ENCODE data around the gene ADM2. TPM values are rescaled to one million over a fixed set of nuclear protein-coding genes. Genes with fewer than 3 reads are reported as not detected.

The ADM2 gene
- total RNA-seq, 1 donor from 2014 or later = 37.6 TPM

GRCh38 chr22:50436015-50436830, 45.1 kb upstream of the ADM2 start:
- H3K27ac Mint-ChIP-seq (ENCODE audit: unreplicated experiment) = no peak overlapping the region
- H3K4me3 Mint-ChIP-seq (ENCODE audit: unreplicated experiment) = no peak overlapping the region
- H3K27me3 Mint-ChIP-seq (ENCODE audit: unreplicated experiment) = peaks cover 5% of the 10 kb centered on the region
- H3K36me3 Mint-ChIP-seq (ENCODE audit: unreplicated experiment) = no peaks in the 10 kb centered on the region
- no peak for TF ChIP-seq CTCF (IDR thresholded peaks at IDR 0.05; ENCODE audit: partially characterized antibody, unreplicated experiment)
- H3K9me3 Mint-ChIP-seq (ENCODE audit: unreplicated experiment) = peaks cover 4% of the 10 kb centered on the region
- no peaks in the 10 kb centered on the region for H3K4me1 Mint-ChIP-seq (ENCODE audit: low read depth, unreplicated experiment)
- DNase-seq = no peak

GRCh38 chr22:50436841-50437341, 44.5 kb upstream of the ADM2 start:
- no peak overlapping the region for H3K4me3 Mint-ChIP-seq (ENCODE audit: unreplicated experiment)
- H3K27ac Mint-ChIP-seq (ENCODE audit: unreplicated experiment) = no peak overlapping the region
- no peaks in the 10 kb centered on the region for H3K36me3 Mint-ChIP-seq (ENCODE audit: unreplicated experiment)
- no peaks in the 10 kb centered on the region for H3K4me1 Mint-ChIP-seq (ENCODE audit: low read depth, unreplicated experiment)
- H3K27me3 Mint-ChIP-seq (ENCODE audit: unreplicated experiment) = peaks cover 5% of the 10 kb centered on the region
- no peak for DNase-seq
- no peak for TF ChIP-seq CTCF (IDR thresholded peaks at IDR 0.05; ENCODE audit: partially characterized antibody, unreplicated experiment)
- H3K9me3 Mint-ChIP-seq (ENCODE audit: unreplicated experiment) = peaks cover 4% of the 10 kb centered on the region

GRCh38 chr22:50437511-50438304, 43.6 kb upstream of the ADM2 start:
- H3K4me1 Mint-ChIP-seq (ENCODE audit: low read depth, unreplicated experiment) = no peaks in the 10 kb centered on the region
- no peak for DNase-seq
- peaks cover 7% of the 10 kb centered on the region for H3K9me3 Mint-ChIP-seq (ENCODE audit: unreplicated experiment)
- no peak overlapping the region for H3K4me3 Mint-ChIP-seq (ENCODE audit: unreplicated experiment)
- TF ChIP-seq CTCF (IDR thresholded peaks at IDR 0.05; ENCODE audit: partially characterized antibody, unreplicated experiment) = no peak
- H3K27me3 Mint-ChIP-seq (ENCODE audit: unreplicated experiment) = peaks cover 8% of the 10 kb centered on the region
- H3K36me3 Mint-ChIP-seq (ENCODE audit: unreplicated experiment) = no peaks in the 10 kb centered on the region
- no peak overlapping the region for H3K27ac Mint-ChIP-seq (ENCODE audit: unreplicated experiment)

GRCh38 chr22:50438305-50439275, 42.8 kb upstream of the ADM2 start:
- peaks cover 15% of the 10 kb centered on the region for H3K9me3 Mint-ChIP-seq (ENCODE audit: unreplicated experiment)
- no peak overlapping the region for H3K27ac Mint-ChIP-seq (ENCODE audit: unreplicated experiment)
- TF ChIP-seq CTCF (IDR thresholded peaks at IDR 0.05; ENCODE audit: partially characterized antibody, unreplicated experiment) = no peak
- no peaks in the 10 kb centered on the region for H3K4me1 Mint-ChIP-seq (ENCODE audit: low read depth, unreplicated experiment)
- H3K36me3 Mint-ChIP-seq (ENCODE audit: unreplicated experiment) = no peaks in the 10 kb centered on the region
- no peak overlapping the region for H3K4me3 Mint-ChIP-seq (ENCODE audit: unreplicated experiment)
- no peak for DNase-seq
- H3K27me3 Mint-ChIP-seq (ENCODE audit: unreplicated experiment) = peaks cover 16% of the 10 kb centered on the region

All from glutamatergic neuron (in vitro differentiated cells).